GM23248 (cell line): Measurements from ENCODE around the gene ERCC6L. TPM values are rescaled to one million over a fixed set of nuclear protein-coding genes. Genes with fewer than 3 reads are reported as not detected.
"Not testable (repeated sequence)": the region's sequence is repeated elsewhere in the genome, so short reads cannot be mapped to it uniquely, and the experiment has no call there.

ENCODE experiments used
- DNase-seq: peaks from one replicate; pipeline ENCODE4 v3.0.0-alpha.2; 2015
- H2AFZ ChIP-seq: fragments of 200-600 bp; sonication (generic); 2 replicates; pipeline ENCODE4 v1.6.1; 2016; ENCODE audit warnings: antibody characterized with exemption
- H3F3A ChIP-seq: fragments of 200-600 bp; sonication (generic); 2 replicates; pipeline ENCODE4 v1.6.1; 2016; ENCODE audit warnings: mild to moderate bottlenecking, antibody characterized with exemption, mixed run types; ENCODE audit not compliant: insufficient read depth
- H3K27ac ChIP-seq: fragments of 200-600 bp; sonication (generic); 2 replicates; pipeline ENCODE4 v1.5.1; 2016; ENCODE audit warnings: mild to moderate bottlenecking
- H3K27me3 ChIP-seq: fragments of 200-600 bp; sonication (generic); replicated peaks from 2 replicates; pipeline ENCODE4 v1.6.1; 2016; ENCODE audit warnings: mild to moderate bottlenecking; ENCODE audit not compliant: insufficient read depth
- H3K36me3 ChIP-seq: fragments of 200-600 bp; sonication (generic); 2 replicates; pipeline ENCODE4 v1.6.1; 2016; ENCODE audit warnings: low read depth, mild to moderate bottlenecking
- H3K4me1 ChIP-seq: fragments of 200-600 bp; sonication (generic); 2 replicates; pipeline ENCODE4 v1.6.1; 2016; ENCODE audit warnings: mild to moderate bottlenecking; ENCODE audit not compliant: insufficient read depth
- H3K4me2 ChIP-seq: fragments of 200-600 bp; sonication (generic); one replicate; pipeline ENCODE4 v1.6.1; 2016; ENCODE audit warnings: mild to moderate bottlenecking; ENCODE audit not compliant: unreplicated experiment
- H3K4me3 ChIP-seq: fragments of 200-600 bp; sonication (generic); 2 replicates; pipeline ENCODE4 v1.5.1; 2016; ENCODE audit warnings: mild to moderate bottlenecking
- H3K79me2 ChIP-seq: fragments of 200-600 bp; sonication (generic); 2 replicates; pipeline ENCODE4 v1.6.1; 2016; ENCODE audit warnings: mild to moderate bottlenecking; ENCODE audit not compliant: insufficient read depth
- H3K9ac ChIP-seq: fragments of 200-600 bp; sonication (generic); 2 replicates; pipeline ENCODE4 v1.6.1; 2016; ENCODE audit warnings: mild to moderate bottlenecking
- H3K9me2 ChIP-seq: fragments of 200-600 bp; sonication (generic); 2 replicates; pipeline ENCODE4 v1.6.1; 2016; ENCODE audit warnings: mixed run types, mild to moderate bottlenecking, moderate library complexity; ENCODE audit not compliant: insufficient read depth
- H3K9me3 ChIP-seq: fragments of 200-600 bp; sonication (generic); one replicate; pipeline ENCODE4 v1.6.1; 2017; ENCODE audit warnings: low read depth
- H4K20me1 ChIP-seq: fragments of 200-600 bp; sonication (generic); 2 replicates; pipeline ENCODE4 v1.6.0; 2016; ENCODE audit not compliant: insufficient read depth
- EZH2 ChIP-seq: fragments of 200-600 bp; sonication (generic); IDR thresholded peaks from 2 replicates; pipeline ENCODE4 v1.6.1; 2018; ENCODE audit warnings: antibody characterized with exemption, mild to moderate bottlenecking; ENCODE audit not compliant: insufficient read depth, poor library complexity, severe bottlenecking
- EZH2phosphoT487 ChIP-seq: fragments of 200-600 bp; sonication (generic); IDR thresholded peaks from 2 replicates; pipeline ENCODE4 v1.6.1; 2018; ENCODE audit warnings: antibody characterized with exemption, moderate library complexity, mild to moderate bottlenecking, low read depth; ENCODE audit not compliant: insufficient read depth
- WGBS, 2 experiments: methylation state at CpG; one replicate each; pipeline ENCODE4 v1.1.6; 2015 to 2017; ENCODE audit warnings: low lambda C conversion rate in 2 of 2, low coverage in 1 of 2; ENCODE audit errors: missing lambda C conversion rate in 2 of 2; 5-methylcytosine and 5-hydroxymethylcytosine counted together
- in situ Hi-C: fragments of 300-500 bp; cut with MboI; formaldehyde crosslinking; loops from 2 replicates; pipeline ENCODE4 v1.15.0; 2020
- polyA plus RNA-seq: library from polyadenylated mRNA; unstranded; fragments of >200 nt; fragmentation: Nextera tagmentation; extraction: Ambion mirVana; gene quantifications from 2 replicates; pipeline ENCODE4 v1.2.1, GENCODE V29; 2016
- total RNA-seq: library from RNA; depleted of rRNA; stranded (reverse); fragments of >200 nt; shearing (Covaris generic); gene quantifications from 2 replicates; pipeline ENCODE4 v1.2.3, GENCODE V29; 2014

ERCC6L gene
- total and polyA plus RNA-seq, 2 experiments from 2014 or later, result 1.9 to 2.1 TPM

- H3K27ac ChIP-seq, result peak overlapping the region; percentile 83; the same call in 1 of the 2 replicates
- no peak for DNase-seq
- no peaks in the 10 kb centered on the region for H3F3A ChIP-seq
- peak overlapping the region; percentile 93 for H2AFZ ChIP-seq
- H3K36me3 ChIP-seq, result no peaks in the 10 kb centered on the region
- WGBS, 2 experiments, result 0 to 27% methylated on average over 1 of the region's 1 CpG
- H3K79me2 ChIP-seq, result peaks cover 30% of the 10 kb centered on the region
- peak overlapping the region; percentile 82 for H3K4me2 ChIP-seq
- no peaks in the 10 kb centered on the region for H3K27me3 ChIP-seq
- peak overlapping the region; percentile 92 for H3K9ac ChIP-seq
- in situ Hi-C loops, result no loop called here
- H3K4me3 ChIP-seq, result peak overlapping the region; percentile 90
- TF ChIP-seq EZH2, result no peak
- no peak for TF ChIP-seq EZH2phosphoT487
- H4K20me1 ChIP-seq, result no peaks in the 10 kb centered on the region
- H3K9me3 ChIP-seq, result no peaks in the 10 kb centered on the region
- peaks cover 8% of the 10 kb centered on the region; the same call in 1 of the 2 replicates for H3K4me1 ChIP-seq
- no peaks in the 10 kb centered on the region for H3K9me2 ChIP-seq
Measured at GRCh38 chrX:72180539-72180938, 58.3 kb downstream of the ERCC6L start.

GRCh38 chrX:72176981-72177380 lies 61.8 kb downstream of the ERCC6L start:
- Histone ChIP-seq H4K20me1 (no peaks in the 10 kb centered on the region), H3K36me3 (no peaks in the 10 kb centered on the region), H3K9me2 (no peaks in the 10 kb centered on the region), H3K27me3 (no peaks in the 10 kb centered on the region), H3F3A (no peaks in the 10 kb centered on the region), H3K9me3 (no peaks in the 10 kb centered on the region), H3K9ac (no peak overlapping the region), H3K79me2 (peaks cover 4% of the 10 kb centered on the region), H2AFZ (no peak overlapping the region), H3K4me3 (no peak overlapping the region), H3K4me2 (no peak overlapping the region), H3K27ac (no peak overlapping the region), H3K4me1 (no peaks in the 10 kb centered on the region)
- WGBS, 2 experiments, result 0 to 4% methylated on average over 2 of the region's 2 CpGs
- in situ Hi-C loops, result no loop called here
- no peak for DNase-seq
- TF ChIP-seq EZH2phosphoT487, result no peak

GRCh38 chrX:72176289-72176688 lies 62.5 kb downstream of the ERCC6L start:
- H3K9me3 ChIP-seq, H2AFZ ChIP-seq, H4K20me1 ChIP-seq, H3K4me1 ChIP-seq, DNase-seq, in situ Hi-C loops, H3K4me2 ChIP-seq, H3K9ac ChIP-seq, H3K4me3 ChIP-seq, H3F3A ChIP-seq, H3K79me2 ChIP-seq, H3K27me3 ChIP-seq, H3K36me3 ChIP-seq, H3K9me2 ChIP-seq, H3K27ac ChIP-seq: not testable (repeated sequence)
- WGBS, 2 experiments, result 78 to 93% methylated on average over 4 to 5 of the region's 5 CpGs

GRCh38 chrX:72169008-72169728 lies 69.7 kb downstream of the ERCC6L start:
- no peaks in the 10 kb centered on the region for H3K79me2 ChIP-seq
- peak overlapping the region; percentile 51; the same call in 1 of the 2 replicates for H3K4me3 ChIP-seq
- H3K4me1 ChIP-seq, result no peaks in the 10 kb centered on the region
- TF ChIP-seq EZH2 (no peak), EZH2phosphoT487 (no peak)
- H3K36me3 ChIP-seq, result no peaks in the 10 kb centered on the region
- H3K9me2 ChIP-seq, result no peaks in the 10 kb centered on the region
- H3K9me3 ChIP-seq, result no peaks in the 10 kb centered on the region
- H2AFZ ChIP-seq, result peak overlapping the region; percentile 74
- peak overlapping the region; percentile 57 for H3K4me2 ChIP-seq
- peak; percentile 8 for DNase-seq
- no peak overlapping the region for H3K9ac ChIP-seq
- H3F3A ChIP-seq, result no peaks in the 10 kb centered on the region
- 19 to 26% methylated on average over 6 of the region's 6 CpGs for WGBS, 2 experiments
- no peaks in the 10 kb centered on the region for H4K20me1 ChIP-seq
- no peak overlapping the region for H3K27ac ChIP-seq
- in situ Hi-C loops, result no loop called here
- H3K27me3 ChIP-seq, result no peaks in the 10 kb centered on the region

- Histone ChIP-seq H3K9ac (no peak overlapping the region), H3K36me3 (no peaks in the 10 kb centered on the region), H3K4me3 (no peak overlapping the region), H3K4me1 (no peaks in the 10 kb centered on the region), H3K4me2 (no peak overlapping the region), H3K79me2 (no peaks in the 10 kb centered on the region), H3K27ac (no peak overlapping the region), H3K9me3 (no peaks in the 10 kb centered on the region), H2AFZ (no peak overlapping the region), H3K27me3 (no peaks in the 10 kb centered on the region), H4K20me1 (no peaks in the 10 kb centered on the region), H3K9me2 (no peaks in the 10 kb centered on the region), H3F3A (no peaks in the 10 kb centered on the region)
- in situ Hi-C loops, result no loop called here
- no peak for DNase-seq
- WGBS, 2 experiments, result 30 to 35% methylated on average over 4 of the region's 4 CpGs
- TF ChIP-seq EZH2phosphoT487 (no peak), EZH2 (no peak)
Measured at GRCh38 chrX:72165551-72165950, 73.3 kb downstream of the ERCC6L start.
